HEK293 (cell line): ENCODE measurements around the gene GALNT13.

Experiments
- CTCF ChIA-PET: fragments of 350-600 bp; formaldehyde crosslinking; extraction: SDS; loops from one replicate; lab custom pipeline; 2021; ENCODE audit warnings: antibody characterized with exemption; lab: Yijun Ruan, JAX
- POLR2A ChIA-PET: fragments of 300-600 bp; formaldehyde crosslinking; extraction: SDS; loops from one replicate; lab custom pipeline; 2020; ENCODE audit warnings: antibody characterized with exemption, inconsistent platforms; lab: Yijun Ruan, JAX
- H3K27ac ChIP-seq: fragments of 200-500 bp; sonication (Bioruptor generic); 2 replicates; pipeline ENCODE4 v1.5.1; 2014; ENCODE audit warnings: low read depth, low read length, control low read depth, inconsistent platforms; ENCODE audit errors: extremely low read depth
- H3K36me3 ChIP-seq, 2 experiments: fragments of 200-500 bp in 1 of 2; sonication (Bioruptor generic) in 1 of 2; 1 replicate in 1 of 2; 2 replicates in 1 of 2; pipeline ENCODE4 v1.5.1; 2014 to 2017; ENCODE audit warnings: inconsistent platforms in 2 of 2, low read length in 2 of 2; ENCODE audit not compliant: control insufficient read depth in 2 of 2, insufficient read depth in 1 of 2
- H3K4me1 ChIP-seq: fragments of 200-500 bp; sonication (Bioruptor generic); 2 replicates; pipeline ENCODE4 v1.5.1; 2014; ENCODE audit warnings: mild to moderate bottlenecking, low read length, inconsistent platforms; ENCODE audit not compliant: control insufficient read depth, insufficient read depth
- H3K4me3 ChIP-seq: 2 replicates; pipeline ENCODE4 v1.5.1; 2011; ENCODE audit warnings: low read depth, mild to moderate bottlenecking, control low read depth, low read length, moderate library complexity
- H3K9me3 ChIP-seq: fragments of 200-500 bp; sonication (Bioruptor generic); 2 replicates; pipeline ENCODE4 v1.5.1; 2014; ENCODE audit warnings: low read depth, low read length, inconsistent platforms; ENCODE audit not compliant: control insufficient read depth, insufficient read depth
- GLIS1 ChIP-seq: fragments of 450-650 bp; formaldehyde crosslinking; IDR thresholded peaks from 2 replicates; pipeline ENCODE4 v1.5.1; 2016; ENCODE audit warnings: missing biosample characterization, missing genetic modification characterization
- HOXD13 ChIP-seq: sonication (generic); formaldehyde crosslinking; IDR thresholded peaks from 2 replicates; pipeline ENCODE4 v1.8.0; 2022; ENCODE audit warnings: missing genetic modification reagents, borderline replicate concordance
- KLF8 ChIP-seq: fragments of 450-650 bp; formaldehyde crosslinking; IDR thresholded peaks from 2 replicates; pipeline ENCODE4 v1.5.1; 2016; ENCODE audit warnings: missing biosample characterization, missing genetic modification characterization
- SCRT2 ChIP-seq: fragments of 450-650 bp; formaldehyde crosslinking; IDR thresholded peaks from 2 replicates; pipeline ENCODE4 v1.5.1; 2016; ENCODE audit warnings: missing biosample characterization, missing genetic modification characterization
- ZBTB10 ChIP-seq: fragments of 450-650 bp; formaldehyde crosslinking; IDR thresholded peaks from 2 replicates; pipeline ENCODE4 v1.5.1; 2016; ENCODE audit warnings: missing biosample characterization, missing genetic modification characterization
- ZFHX2 ChIP-seq: fragments of 450-650 bp; formaldehyde crosslinking; conservative IDR thresholded peaks from 2 replicates; pipeline ENCODE4 v1.5.1; 2016; ENCODE audit warnings: missing biosample characterization, missing genetic modification characterization
- ZFP3 ChIP-seq: fragments of 450-650 bp; formaldehyde crosslinking; IDR thresholded peaks from 2 replicates; pipeline ENCODE4 v1.5.1; 2016; ENCODE audit warnings: low read depth, missing biosample characterization, missing genetic modification characterization
- ZNF140 ChIP-seq: fragments of 450-650 bp; formaldehyde crosslinking; IDR thresholded peaks from 2 replicates; pipeline ENCODE4 v1.5.1; 2016; ENCODE audit warnings: missing biosample characterization, missing genetic modification characterization
- ZNF175 ChIP-seq: fragments of 450-650 bp; formaldehyde crosslinking; IDR thresholded peaks from 2 replicates; pipeline ENCODE4 v1.5.1; 2016; ENCODE audit warnings: missing biosample characterization, missing genetic modification characterization
- ZNF239 ChIP-seq: fragments of 450-650 bp; formaldehyde crosslinking; IDR thresholded peaks from 2 replicates; pipeline ENCODE4 v1.5.1; 2016; ENCODE audit warnings: missing biosample characterization, missing genetic modification characterization
- ZNF266 ChIP-seq: fragments of 450-650 bp; formaldehyde crosslinking; IDR thresholded peaks from 2 replicates; pipeline ENCODE4 v1.5.1; 2016; ENCODE audit warnings: missing biosample characterization, missing genetic modification characterization, low read depth
- ZNF335 ChIP-seq: fragments of 450-650 bp; formaldehyde crosslinking; conservative IDR thresholded peaks from 2 replicates; pipeline ENCODE4 v1.5.1; 2016; ENCODE audit warnings: missing biosample characterization, missing genetic modification characterization
- ZNF37A ChIP-seq: fragments of 450-650 bp; IDR thresholded peaks from 2 replicates; pipeline ENCODE4 v1.5.1; 2018; ENCODE audit warnings: missing biosample characterization, missing genetic modification characterization
- ZNF473 ChIP-seq: fragments of 450-650 bp; formaldehyde crosslinking; IDR thresholded peaks from 2 replicates; pipeline ENCODE4 v1.5.1; 2017; ENCODE audit warnings: missing biosample characterization, missing genetic modification characterization
- ZNF549 ChIP-seq: fragments of 450-650 bp; IDR thresholded peaks from 2 replicates; pipeline ENCODE4 v1.5.1; 2018; ENCODE audit warnings: missing biosample characterization, missing genetic modification characterization, mild to moderate bottlenecking, inconsistent platforms, moderate library complexity
- TF ChIP-seq, protein P1 (sequence below): fragments of 450-650 bp; formaldehyde crosslinking; optimal IDR thresholded peaks from 2 replicates; pipeline ENCODE3; 2016; ENCODE audit warnings: missing biosample characterization, mild to moderate bottlenecking, missing genetic modification characterization
- TF ChIP-seq, protein P2 (sequence below): fragments of 450-650 bp; formaldehyde crosslinking; IDR thresholded peaks from 2 replicates; pipeline ENCODE4 v1.5.1; 2017; ENCODE audit warnings: missing biosample characterization, missing genetic modification characterization
- TF ChIP-seq, protein P3 (sequence below): fragments of 450-650 bp; formaldehyde crosslinking; IDR thresholded peaks from 2 replicates; pipeline ENCODE4 v1.5.1; 2016; ENCODE audit warnings: missing biosample characterization, missing genetic modification characterization
- TF ChIP-seq, protein P4 (sequence below): fragments of 450-650 bp; formaldehyde crosslinking; IDR thresholded peaks from 2 replicates; pipeline ENCODE4 v1.5.1; 2016; ENCODE audit warnings: missing biosample characterization, missing genetic modification characterization

GALNT13 gene

GRCh38 chr2:153870308-153870707, 1.4 kb upstream of the GALNT13 start:
- POLR2A ChIA-PET = no interaction called here

GRCh38 chr2:153872311-153873051, 759 bp downstream of the GALNT13 start:
- ChIA-PET POLR2A (no interaction called here), CTCF (interaction anchor here (0.6 to 1.0 kb wide), 2 partner anchors 12 to 18 kb away, joined by 3 read pairs; no protein-coding TSS in a partner anchor)
- no peaks in the 10 kb centered on the region; the same call in 1 of the 2 replicates for H3K4me1 ChIP-seq
- no peaks in the 10 kb centered on the region for H3K36me3 ChIP-seq
- peak overlapping the region; percentile 59 for H3K4me3 ChIP-seq
- H3K27ac ChIP-seq = no peak overlapping the region; the same call in 1 of the 2 replicates
- peak; percentile 28; the same call in 1 of the 2 replicates for TF ChIP-seq ZFHX2
- TF ChIP-seq ZNF473 (tag by site-specific recombination) = no peak
- TF ChIP-seq ZNF335 = peak; percentile 70
- TF ChIP-seq ZNF549 (tag by site-specific recombination) = no peak
- peak; percentile 53 for TF ChIP-seq GLIS1
- TF ChIP-seq, protein P1, sequence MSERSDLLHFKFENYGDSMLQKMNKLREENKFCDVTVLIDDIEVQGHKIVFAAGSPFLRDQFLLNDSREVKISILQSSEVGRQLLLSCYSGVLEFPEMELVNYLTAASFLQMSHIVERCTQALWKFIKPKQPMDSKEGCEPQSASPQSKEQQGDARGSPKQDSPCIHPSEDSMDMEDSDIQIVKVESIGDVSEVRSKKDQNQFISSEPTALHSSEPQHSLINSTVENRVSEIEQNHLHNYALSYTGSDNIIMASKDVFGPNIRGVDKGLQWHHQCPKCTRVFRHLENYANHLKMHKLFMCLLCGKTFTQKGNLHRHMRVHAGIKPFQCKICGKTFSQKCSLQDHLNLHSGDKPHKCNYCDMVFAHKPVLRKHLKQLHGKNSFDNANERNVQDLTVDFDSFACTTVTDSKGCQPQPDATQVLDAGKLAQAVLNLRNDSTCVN (tag by site-specific recombination) = peak; percentile 35
- H3K9me3 ChIP-seq = no peaks in the 10 kb centered on the region

More at GRCh38 chr2:153870308-153870707, 1.4 kb upstream of the GALNT13 start:
- H3K36me3 ChIP-seq = no peaks in the 10 kb centered on the region
- H3K9me3 ChIP-seq = no peaks in the 10 kb centered on the region
- no peak overlapping the region for H3K4me3 ChIP-seq
- TF ChIP-seq, protein P2, sequence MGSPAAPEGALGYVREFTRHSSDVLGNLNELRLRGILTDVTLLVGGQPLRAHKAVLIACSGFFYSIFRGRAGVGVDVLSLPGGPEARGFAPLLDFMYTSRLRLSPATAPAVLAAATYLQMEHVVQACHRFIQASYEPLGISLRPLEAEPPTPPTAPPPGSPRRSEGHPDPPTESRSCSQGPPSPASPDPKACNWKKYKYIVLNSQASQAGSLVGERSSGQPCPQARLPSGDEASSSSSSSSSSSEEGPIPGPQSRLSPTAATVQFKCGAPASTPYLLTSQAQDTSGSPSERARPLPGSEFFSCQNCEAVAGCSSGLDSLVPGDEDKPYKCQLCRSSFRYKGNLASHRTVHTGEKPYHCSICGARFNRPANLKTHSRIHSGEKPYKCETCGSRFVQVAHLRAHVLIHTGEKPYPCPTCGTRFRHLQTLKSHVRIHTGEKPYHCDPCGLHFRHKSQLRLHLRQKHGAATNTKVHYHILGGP (tag by site-specific recombination) = no peak
- TF ChIP-seq, protein P3, sequence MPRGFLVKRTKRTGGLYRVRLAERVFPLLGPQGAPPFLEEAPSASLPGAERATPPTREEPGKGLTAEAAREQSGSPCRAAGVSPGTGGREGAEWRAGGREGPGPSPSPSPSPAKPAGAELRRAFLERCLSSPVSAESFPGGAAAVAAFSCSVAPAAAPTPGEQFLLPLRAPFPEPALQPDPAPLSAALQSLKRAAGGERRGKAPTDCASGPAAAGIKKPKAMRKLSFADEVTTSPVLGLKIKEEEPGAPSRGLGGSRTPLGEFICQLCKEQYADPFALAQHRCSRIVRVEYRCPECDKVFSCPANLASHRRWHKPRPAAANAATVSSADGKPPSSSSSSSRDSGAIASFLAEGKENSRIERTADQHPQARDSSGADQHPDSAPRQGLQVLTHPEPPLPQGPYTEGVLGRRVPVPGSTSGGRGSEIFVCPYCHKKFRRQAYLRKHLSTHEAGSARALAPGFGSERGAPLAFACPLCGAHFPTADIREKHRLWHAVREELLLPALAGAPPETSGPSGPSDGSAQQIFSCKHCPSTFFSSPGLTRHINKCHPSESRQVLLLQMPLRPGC (tag by site-specific recombination) = no peak
- TF ChIP-seq, protein P4, sequence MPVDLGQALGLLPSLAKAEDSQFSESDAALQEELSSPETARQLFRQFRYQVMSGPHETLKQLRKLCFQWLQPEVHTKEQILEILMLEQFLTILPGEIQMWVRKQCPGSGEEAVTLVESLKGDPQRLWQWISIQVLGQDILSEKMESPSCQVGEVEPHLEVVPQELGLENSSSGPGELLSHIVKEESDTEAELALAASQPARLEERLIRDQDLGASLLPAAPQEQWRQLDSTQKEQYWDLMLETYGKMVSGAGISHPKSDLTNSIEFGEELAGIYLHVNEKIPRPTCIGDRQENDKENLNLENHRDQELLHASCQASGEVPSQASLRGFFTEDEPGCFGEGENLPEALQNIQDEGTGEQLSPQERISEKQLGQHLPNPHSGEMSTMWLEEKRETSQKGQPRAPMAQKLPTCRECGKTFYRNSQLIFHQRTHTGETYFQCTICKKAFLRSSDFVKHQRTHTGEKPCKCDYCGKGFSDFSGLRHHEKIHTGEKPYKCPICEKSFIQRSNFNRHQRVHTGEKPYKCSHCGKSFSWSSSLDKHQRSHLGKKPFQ (tag by site-specific recombination) = no peak
- TF ChIP-seq GLIS1 (no peak), ZNF175 (no peak), ZBTB10 (no peak), ZFP3 (tag by site-specific recombination) (no peak), HOXD13 (CRISPR knock-in tag) (no peak), SCRT2 (tag by site-specific recombination) (no peak), ZNF266 (tag by site-specific recombination) (no peak), ZNF239 (tag by site-specific recombination) (no peak), KLF8 (tag by site-specific recombination) (no peak), ZNF37A (no peak), ZNF140 (tag by site-specific recombination) (no peak)
- H3K4me1 ChIP-seq = no peaks in the 10 kb centered on the region; the same call in 1 of the 2 replicates
- no peak overlapping the region for H3K27ac ChIP-seq
- CTCF ChIA-PET = no interaction called here
